ENCODE data around the gene RNF41. TPM values are rescaled to one million over a fixed set of nuclear protein-coding genes. Genes with fewer than 3 reads are reported as not detected.
"Not testable (repeated sequence)": the region's sequence is repeated elsewhere in the genome, so short reads cannot be mapped to it uniquely, and the experiment has no call there.

The RNF41 gene
- total RNA-seq = 10 to 100 TPM; 45.1 to 88.4 TPM

- Histone ChIP-seq H3K36me3 (peaks cover 5% of the 10 kb centered on the region), H3K27me3 (no peaks in the 10 kb centered on the region), H3K27ac (peak within 1 kb of the TSS; percentile 97 to 98), H3K4me1 (peaks cover 0 to 52% of the 10 kb centered on the region in 2 donors), H3K4me3 (peak within 1 kb of the TSS; percentile 81 to 85), H3K9me3 (no peaks in the 10 kb centered on the region)
- peak; percentile 98 for DNase-seq (ENCODE audit: low spot score)
- TF ChIP-seq CTCF (IDR thresholded peaks at IDR 0.05) = no peak
Measured at GRCh38 chr12:56221757-56222530, at the start of gene RNF41. Gene RNF41 (minus strand): TSS chr12:56221922. CDS start chr12:56214047, 7,875 bp downstream.

- no peaks in the 10 kb centered on the region for H3K9me3 ChIP-seq
- DNase-seq (ENCODE audit: low spot score) = no peak
- H3K4me1 ChIP-seq = peaks cover 0 to 32% of the 10 kb centered on the region in 2 donors
- H3K27ac ChIP-seq = peak overlapping the region; percentile 79 to 94
- H3K27me3 ChIP-seq = no peaks in the 10 kb centered on the region
- no peak overlapping the region for H3K4me3 ChIP-seq
- H3K36me3 ChIP-seq = peaks cover 47% of the 10 kb centered on the region
- TF ChIP-seq CTCF (IDR thresholded peaks at IDR 0.05) = peak in 1 of 2 donors; percentile 54
Measured at GRCh38 chr12:56271031-56271430, 49.3 kb upstream of the RNF41 start.

- TF ChIP-seq CTCF (IDR thresholded peaks at IDR 0.05) = no peak
- Histone ChIP-seq H3K27ac (peak overlapping the region; percentile 94 to 95), H3K4me3 (peak overlapping the region; percentile 57 to 67), H3K4me1 (peaks cover 0 to 37% of the 10 kb centered on the region in 2 donors), H3K9me3 (no peaks in the 10 kb centered on the region), H3K27me3 (no peaks in the 10 kb centered on the region), H3K36me3 (peaks cover 12% of the 10 kb centered on the region)
- DNase-seq (ENCODE audit: low spot score) = no peak
Measured at GRCh38 chr12:56267443-56268071, 45.8 kb upstream of the RNF41 start.

- Histone ChIP-seq H3K27me3 (no peaks in the 10 kb centered on the region), H3K4me1 (peaks cover 0 to 37% of the 10 kb centered on the region in 2 donors), H3K4me3 (peak within 1 kb of the TSS; percentile 57 to 67), H3K27ac (peak within 1 kb of the TSS; percentile 94 to 95), H3K9me3 (no peaks in the 10 kb centered on the region), H3K36me3 (peaks cover 5% of the 10 kb centered on the region)
- TF ChIP-seq CTCF (IDR thresholded peaks at IDR 0.05) = peak; percentile 25 to 77
- DNase-seq (ENCODE audit: low spot score) = peak; percentile 92
Measured at GRCh38 chr12:56266693-56267442, 45.1 kb upstream of the RNF41 start, which contains the start of gene COQ10A. Gene COQ10A (plus strand): TSS chr12:56266942. CDS start chr12:56267119, 177 bp downstream.

- H3K36me3 ChIP-seq; DNase-seq (ENCODE audit: low spot score); H3K9me3 ChIP-seq: not testable (repeated sequence)
Measured at GRCh38 chr12:56266068-56266692, 44.5 kb upstream of the RNF41 start.

GRCh38 chr12:56262955-56263354 lies 41.2 kb upstream of the RNF41 start:
- H3K4me1 ChIP-seq = peaks cover 0 to 22% of the 10 kb centered on the region in 2 donors
- DNase-seq (ENCODE audit: low spot score) = not testable (repeated sequence)

More at GRCh38 chr12:56266068-56266692, 44.5 kb upstream of the RNF41 start:
- H3K4me3 ChIP-seq = peak overlapping the region; percentile 57 to 67
- peaks cover 0 to 31% of the 10 kb centered on the region in 2 donors for H3K4me1 ChIP-seq
- H3K27ac ChIP-seq = peak overlapping the region; percentile 94 to 95
- not testable (repeated sequence) for H3K27me3 ChIP-seq

More at GRCh38 chr12:56262955-56263354, 41.2 kb upstream of the RNF41 start:
- H3K27ac ChIP-seq, H3K36me3 ChIP-seq, H3K9me3 ChIP-seq, H3K4me3 ChIP-seq, H3K27me3 ChIP-seq: not testable (repeated sequence)
